Lower leg skin (tissue), 3 donors: ENCODE data around the gene SLC43A1.

Source experiments
- CTCF ChIP-seq, 3 donors: fragments of 450-650 bp; IDR thresholded peaks; one replicate each; pipeline ENCODE4 v1.5.1; 2016; ENCODE audit warnings: antibody characterized with exemption in 3 of 3, mild to moderate bottlenecking in 3 of 3, moderate library complexity in 2 of 3
- POLR2A ChIP-seq, 2 donors: fragments of 450-650 bp; IDR thresholded peaks; one replicate each; pipeline ENCODE4 v1.6.1; 2016 to 2017; ENCODE audit warnings: antibody characterized with exemption in 2 of 2, mild to moderate bottlenecking in 1 of 2, moderate library complexity in 1 of 2

DNA sequence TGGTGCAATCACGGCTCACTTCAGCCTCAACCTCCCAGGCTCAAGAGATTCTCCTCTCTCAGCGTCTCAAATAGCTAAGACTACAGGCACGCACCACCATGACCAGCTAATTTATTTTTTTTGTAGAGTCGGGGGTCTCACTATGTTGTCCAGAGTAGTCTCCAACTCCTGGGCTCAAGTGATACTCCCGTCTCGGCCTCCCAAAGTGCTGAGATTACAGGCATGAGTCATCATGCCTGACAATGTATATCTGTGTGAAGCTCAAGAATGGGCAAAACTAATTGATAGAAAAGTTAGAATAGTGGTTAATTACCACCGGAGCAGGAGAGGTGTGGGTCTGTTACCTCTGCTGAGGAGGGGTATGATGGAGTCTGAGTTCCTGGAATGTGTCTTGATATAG, 79.5 kb downstream of the SLC43A1 start:
- no peak for TF ChIP-seq CTCF (IDR thresholded peaks at IDR 0.05)
- no peak for TF ChIP-seq POLR2A (IDR thresholded peaks at IDR 0.05)
